Type B pancreatic cell (in vitro differentiated cells): Measurements from ENCODE around the gene APCS. TPM values are rescaled to one million over a fixed set of nuclear protein-coding genes. Genes with fewer than 3 reads are reported as not detected.

ENCODE experiments used
- DNase-seq: peaks from one replicate; pipeline ENCODE4 v3.0.0; 2021; ENCODE audit warnings: mixed read lengths; ENCODE audit not compliant: unreplicated experiment; ENCODE audit errors: extremely low spot score
- H3K27ac Mint-ChIP-seq: 2 replicates; pipeline ENCODE4 v1.8.0; 2021; ENCODE audit warnings: mild to moderate bottlenecking, mixed read lengths
- H3K27me3 Mint-ChIP-seq: 2 replicates; pipeline ENCODE4 v1.8.0; 2021; ENCODE audit warnings: mixed read lengths
- H3K36me3 Mint-ChIP-seq: 2 replicates; pipeline ENCODE4 v1.8.0; 2021; ENCODE audit warnings: mixed read lengths
- H3K4me1 Mint-ChIP-seq: one replicate; pipeline ENCODE4 v1.8.0; 2021; ENCODE audit warnings: mixed read lengths; ENCODE audit not compliant: unreplicated experiment
- H3K4me3 Mint-ChIP-seq: 2 replicates; pipeline ENCODE4 v1.8.0; 2021; ENCODE audit warnings: mild to moderate bottlenecking, mixed read lengths
- H3K9me3 Mint-ChIP-seq: 2 replicates; pipeline ENCODE4 v1.8.0; 2021; ENCODE audit warnings: mixed read lengths
- long read RNA-seq: library from polyadenylated mRNA; unstranded; transcript quantifications from one replicate; pipeline ENCODE4 v2.0.0, GENCODE V29; 2020
- total RNA-seq: library from RNA; stranded (reverse); gene quantifications from 2 replicates; pipeline ENCODE4 v1.2.1, GENCODE V29; 2021; ENCODE audit warnings: low replicate concordance
- TF ChIP-seq, protein P1 (sequence below): fragments of 200-600 bp; sonication (generic); conservative IDR thresholded peaks from 2 replicates; pipeline ENCODE4 v1.5.0; 2021; ENCODE audit warnings: antibody characterized with exemption, mild to moderate bottlenecking

APCS gene, protein sequence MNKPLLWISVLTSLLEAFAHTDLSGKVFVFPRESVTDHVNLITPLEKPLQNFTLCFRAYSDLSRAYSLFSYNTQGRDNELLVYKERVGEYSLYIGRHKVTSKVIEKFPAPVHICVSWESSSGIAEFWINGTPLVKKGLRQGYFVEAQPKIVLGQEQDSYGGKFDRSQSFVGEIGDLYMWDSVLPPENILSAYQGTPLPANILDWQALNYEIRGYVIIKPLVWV
- 0.40 TPM in 1 of 2 replicates, not detected in the other for total RNA-seq
- long read RNA-seq, partial matches to known transcripts, result 0 of 1 reads
- long read RNA-seq, other reads (novel, unspliced or antisense), result 0 of 1 reads

DNA sequence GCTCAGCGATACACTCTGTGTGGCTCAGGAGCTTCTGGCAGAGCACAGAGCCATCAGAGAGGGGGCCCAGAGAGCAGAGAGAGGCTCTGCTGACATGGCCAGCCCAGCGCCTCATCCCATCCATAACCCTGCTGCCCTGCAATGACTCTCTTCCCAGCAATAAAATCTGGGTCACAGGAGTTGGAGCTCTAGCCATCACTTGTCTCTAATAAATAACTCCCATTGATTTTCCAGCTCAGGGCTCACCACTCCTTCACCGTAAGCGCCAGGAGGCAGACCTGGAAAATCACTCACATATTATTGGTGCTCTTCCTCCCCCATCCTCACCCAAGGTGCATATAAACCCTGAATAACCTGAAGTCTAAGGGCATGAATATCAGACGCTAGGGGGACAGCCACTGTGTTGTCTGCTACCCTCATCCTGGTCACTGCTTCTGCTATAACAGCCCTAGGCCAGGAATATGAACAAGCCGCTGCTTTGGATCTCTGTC lies at the start of gene APCS:
APCS (plus strand) TSS at position 366 of the 491 bp plus-strand sequence; CDS start at position 462, 96 bp downstream.
- H3K36me3 Mint-ChIP-seq, result no peaks in the 10 kb centered on the region
- DNase-seq, result no peak
- no peaks in the 10 kb centered on the region for H3K4me1 Mint-ChIP-seq
- TF ChIP-seq, protein P1, sequence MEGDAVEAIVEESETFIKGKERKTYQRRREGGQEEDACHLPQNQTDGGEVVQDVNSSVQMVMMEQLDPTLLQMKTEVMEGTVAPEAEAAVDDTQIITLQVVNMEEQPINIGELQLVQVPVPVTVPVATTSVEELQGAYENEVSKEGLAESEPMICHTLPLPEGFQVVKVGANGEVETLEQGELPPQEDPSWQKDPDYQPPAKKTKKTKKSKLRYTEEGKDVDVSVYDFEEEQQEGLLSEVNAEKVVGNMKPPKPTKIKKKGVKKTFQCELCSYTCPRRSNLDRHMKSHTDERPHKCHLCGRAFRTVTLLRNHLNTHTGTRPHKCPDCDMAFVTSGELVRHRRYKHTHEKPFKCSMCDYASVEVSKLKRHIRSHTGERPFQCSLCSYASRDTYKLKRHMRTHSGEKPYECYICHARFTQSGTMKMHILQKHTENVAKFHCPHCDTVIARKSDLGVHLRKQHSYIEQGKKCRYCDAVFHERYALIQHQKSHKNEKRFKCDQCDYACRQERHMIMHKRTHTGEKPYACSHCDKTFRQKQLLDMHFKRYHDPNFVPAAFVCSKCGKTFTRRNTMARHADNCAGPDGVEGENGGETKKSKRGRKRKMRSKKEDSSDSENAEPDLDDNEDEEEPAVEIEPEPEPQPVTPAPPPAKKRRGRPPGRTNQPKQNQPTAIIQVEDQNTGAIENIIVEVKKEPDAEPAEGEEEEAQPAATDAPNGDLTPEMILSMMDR, result no peak
- H3K27me3 Mint-ChIP-seq, result no peaks in the 10 kb centered on the region
- no peaks in the 10 kb centered on the region for H3K9me3 Mint-ChIP-seq
- H3K4me3 Mint-ChIP-seq, result no peak within 1 kb of the TSS
- no peak within 1 kb of the TSS for H3K27ac Mint-ChIP-seq

DNA sequence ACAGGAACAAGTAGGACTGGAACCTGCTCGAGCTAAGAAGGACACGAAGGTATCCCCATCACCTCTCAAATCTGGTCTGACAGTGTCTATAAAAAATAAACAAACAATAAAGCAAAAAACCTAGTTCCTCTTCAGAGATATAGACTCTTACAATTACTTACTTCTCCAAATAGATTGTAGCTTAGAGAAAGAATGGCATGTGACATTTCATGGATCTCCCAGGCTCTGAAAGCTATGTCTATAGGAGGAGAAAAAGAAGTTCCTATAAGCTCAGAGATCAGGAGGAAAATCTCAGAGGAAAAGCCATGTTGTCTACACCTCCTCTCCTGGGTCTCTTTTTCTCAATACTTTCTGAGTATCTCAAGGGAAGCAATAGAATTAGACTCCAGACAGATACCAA lies 39.5 kb upstream of the APCS start:
- Mint-ChIP-seq H3K27me3 (no peaks in the 10 kb centered on the region), H3K36me3 (no peaks in the 10 kb centered on the region), H3K27ac (no peak overlapping the region), H3K4me3 (no peak overlapping the region), H3K9me3 (no peaks in the 10 kb centered on the region), H3K4me1 (no peaks in the 10 kb centered on the region)
- TF ChIP-seq, protein P1, result no peak
- no peak for DNase-seq

DNA sequence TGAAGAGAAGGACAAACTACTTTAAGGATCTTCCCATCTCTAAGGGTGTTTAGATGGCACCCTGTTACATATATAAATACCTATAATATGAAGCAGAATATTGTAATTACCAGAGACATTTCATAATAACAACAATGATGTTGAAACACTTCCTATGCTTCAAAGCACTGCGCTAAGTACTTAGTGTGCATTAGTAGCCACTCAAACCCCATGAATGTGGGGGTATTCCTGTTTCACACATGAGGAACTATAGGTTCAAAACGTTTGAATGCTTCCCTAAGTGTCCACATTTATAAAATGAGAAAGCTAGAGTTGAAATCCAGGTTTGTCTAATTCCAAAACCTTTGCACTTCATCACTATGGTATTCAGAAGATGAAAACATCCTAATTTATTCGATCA lies 33.4 kb upstream of the APCS start:
- no peak for DNase-seq
- Mint-ChIP-seq H3K27me3 (no peaks in the 10 kb centered on the region), H3K36me3 (no peaks in the 10 kb centered on the region), H3K9me3 (peaks cover 11% of the 10 kb centered on the region), H3K4me1 (no peaks in the 10 kb centered on the region), H3K4me3 (no peak overlapping the region), H3K27ac (no peak overlapping the region)
- TF ChIP-seq, protein P1, result no peak

DNA sequence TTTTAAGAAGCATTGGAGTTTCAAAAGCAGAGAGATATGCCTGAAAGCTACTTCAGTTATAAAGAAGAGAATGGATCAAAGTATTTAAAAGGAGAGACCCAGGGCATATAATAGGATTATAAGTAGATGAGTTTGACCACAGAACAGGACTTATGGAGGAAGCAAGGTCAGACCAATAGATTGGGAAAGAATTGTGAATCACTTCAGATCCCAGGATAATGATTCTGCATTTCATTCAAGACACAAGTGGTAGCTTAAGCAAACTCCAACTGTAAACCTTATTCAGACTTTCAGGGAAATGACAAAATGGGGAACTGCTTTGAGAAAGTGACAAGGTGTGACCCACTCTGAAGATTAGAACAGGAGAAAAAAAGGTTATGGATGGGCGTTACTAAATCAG lies 32.9 kb upstream of the APCS start:
- Mint-ChIP-seq H3K36me3 (no peaks in the 10 kb centered on the region), H3K27ac (no peak overlapping the region), H3K4me3 (no peak overlapping the region), H3K27me3 (no peaks in the 10 kb centered on the region), H3K9me3 (peaks cover 11% of the 10 kb centered on the region), H3K4me1 (no peaks in the 10 kb centered on the region)
- TF ChIP-seq, protein P1, result no peak
- no peak for DNase-seq

DNA sequence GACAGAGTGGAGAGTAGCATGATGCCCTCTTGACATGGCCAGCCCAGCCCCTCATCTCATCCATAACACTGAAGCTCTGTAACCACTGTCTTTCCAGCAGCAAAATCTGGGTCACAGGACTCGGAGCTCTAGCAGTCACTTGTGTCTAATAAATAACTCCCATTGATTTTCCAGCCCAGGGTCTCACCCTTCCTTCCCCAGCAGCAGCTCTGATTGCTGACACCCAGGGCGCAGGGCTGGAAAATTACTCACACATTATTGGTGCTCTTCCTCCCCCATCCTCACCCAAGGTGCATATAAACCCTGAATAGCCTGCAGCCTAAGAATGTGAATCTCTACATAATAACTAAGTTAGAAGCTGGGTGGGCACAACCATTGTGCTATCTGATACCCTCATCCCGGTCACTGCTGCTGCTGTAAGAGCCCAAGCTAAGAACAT lies 30.7 kb upstream of the APCS start:
- H3K27ac Mint-ChIP-seq, result no peak overlapping the region
- TF ChIP-seq, protein P1, result no peak

More for the DNA sequence above, 30.7 kb upstream of the APCS start:
- H3K4me3 Mint-ChIP-seq, result no peak overlapping the region
- no peaks in the 10 kb centered on the region for H3K27me3 Mint-ChIP-seq
- no peaks in the 10 kb centered on the region for H3K36me3 Mint-ChIP-seq
- DNase-seq, result no peak
- H3K9me3 Mint-ChIP-seq, result peaks cover 11% of the 10 kb centered on the region
- no peaks in the 10 kb centered on the region for H3K4me1 Mint-ChIP-seq
